Measurements from ENCODE around the gene SLC35F3. TPM values are rescaled to one million over a fixed set of nuclear protein-coding genes. Genes with fewer than 3 reads are reported as not detected.
A peak's percentile ranks its signal among the peaks of the same experiment; 100 is the strongest.
"Not testable (repeated sequence)": the region's sequence is repeated elsewhere in the genome, so short reads cannot be mapped to it uniquely, and the experiment has no call there.

Gene SLC35F3
- total and polyA plus RNA-seq, 9 donors = 0.21 to 0.64 (median 0.31) TPM

GRCh38 chr1:234348964-234349363 is 444.5 kb downstream of the SLC35F3 start:
- no peaks in the 10 kb centered on the region for H3K9me3 ChIP-seq (replicated peaks; ENCODE audit: control insufficient read depth, low read depth, low read length)
- no peaks in the 10 kb centered on the region for H3K27me3 ChIP-seq (ENCODE audit: control insufficient read depth, insufficient read depth, low read length)
- no peak for DNase-seq
- H3K4me1 ChIP-seq (ENCODE audit: control insufficient read depth, insufficient read depth, low read length) = no peaks in the 10 kb centered on the region
- H3K27ac ChIP-seq (ENCODE audit: low read length) = no peak overlapping the region
- WGBS (ENCODE audit: insufficient coverage) = 31% methylated on average over 3 of the region's 4 CpGs
- no peaks in the 10 kb centered on the region for H3K36me3 ChIP-seq (ENCODE audit: control insufficient read depth, insufficient read depth, low read length)
- H3K4me3 ChIP-seq (ENCODE audit: low read length) = no peak overlapping the region

GRCh38 chr1:234355782-234356510 is 451.5 kb downstream of the SLC35F3 start:
- peaks cover 3% of the 10 kb centered on the region for H3K27me3 ChIP-seq (ENCODE audit: control insufficient read depth, insufficient read depth, low read length)
- no CpG with 5 or more reads among the region's 3 CpGs for WGBS (ENCODE audit: insufficient coverage)

DNA sequence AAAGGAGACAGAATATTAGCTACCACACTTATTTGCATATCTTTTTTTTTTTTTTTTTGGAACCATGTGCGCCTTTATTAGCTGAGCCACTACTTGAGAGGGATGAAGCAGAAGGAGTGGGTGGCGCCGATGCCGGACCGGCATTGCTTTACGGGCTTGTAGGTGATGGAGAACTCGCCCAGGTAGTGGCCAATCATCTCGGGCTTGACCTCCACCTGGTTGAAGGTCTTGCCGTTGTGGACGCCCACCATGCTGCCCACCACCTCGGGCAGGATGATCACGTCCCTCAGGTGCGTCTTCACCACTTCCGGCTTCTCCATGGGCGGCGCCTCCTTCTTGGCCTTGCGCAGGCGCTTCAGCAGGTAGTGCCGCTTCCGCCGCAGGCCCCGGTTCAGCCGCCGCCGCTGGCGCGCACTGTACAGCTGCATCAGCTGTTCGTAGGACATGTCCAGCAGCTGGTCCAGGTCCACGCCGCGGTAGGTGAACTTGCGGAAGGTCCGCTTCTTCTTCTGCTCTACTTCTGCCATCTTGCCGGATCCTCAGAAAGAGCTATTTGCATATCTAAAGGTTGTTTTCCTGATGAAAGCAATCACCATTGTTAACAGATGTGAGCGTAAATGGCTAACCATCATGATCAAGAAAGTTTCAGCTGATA is 452.3 kb downstream of the SLC35F3 start:
- not testable (repeated sequence) for DNase-seq; H3K27me3 ChIP-seq (ENCODE audit: control insufficient read depth, insufficient read depth, low read length); H3K9me3 ChIP-seq (replicated peaks; ENCODE audit: control insufficient read depth, low read depth, low read length); H3K27ac ChIP-seq (ENCODE audit: low read length); H3K36me3 ChIP-seq (ENCODE audit: control insufficient read depth, insufficient read depth, low read length); H3K4me1 ChIP-seq (ENCODE audit: control insufficient read depth, insufficient read depth, low read length)
- peak overlapping the region; percentile 8 for H3K4me3 ChIP-seq (ENCODE audit: low read length)
- 48% methylated on average over 30 of the region's 35 CpGs for WGBS (ENCODE audit: insufficient coverage)

More at GRCh38 chr1:234355782-234356510, 451.5 kb downstream of the SLC35F3 start:
- no peak overlapping the region for H3K27ac ChIP-seq (ENCODE audit: low read length)
- no peak for DNase-seq
- H3K36me3 ChIP-seq (ENCODE audit: control insufficient read depth, insufficient read depth, low read length) = no peaks in the 10 kb centered on the region
- no peaks in the 10 kb centered on the region for H3K4me1 ChIP-seq (ENCODE audit: control insufficient read depth, insufficient read depth, low read length)
- no peaks in the 10 kb centered on the region for H3K9me3 ChIP-seq (replicated peaks; ENCODE audit: control insufficient read depth, low read depth, low read length)
- H3K4me3 ChIP-seq (ENCODE audit: low read length) = no peak overlapping the region

DNA sequence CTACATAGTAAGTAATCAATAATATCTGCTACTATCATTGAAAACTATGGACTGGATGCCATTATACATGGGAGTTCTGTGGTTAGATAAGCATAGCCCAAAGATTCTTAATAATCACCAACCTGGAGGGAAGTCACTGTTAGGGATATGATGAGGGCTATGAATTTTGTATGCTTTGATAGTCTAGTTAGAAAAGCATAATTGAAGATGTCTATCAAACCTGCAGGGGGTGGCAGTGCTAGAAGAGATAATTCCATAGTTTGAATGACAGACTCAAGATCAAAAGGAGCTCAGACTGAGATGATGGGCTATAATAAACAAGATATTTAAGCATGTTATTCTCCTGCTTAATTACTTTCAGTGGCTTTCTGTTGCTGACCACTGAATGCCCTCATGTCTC is 453.4 kb downstream of the SLC35F3 start:
- Histone ChIP-seq H3K4me1 (ENCODE audit: control insufficient read depth, insufficient read depth, low read length) (no peaks in the 10 kb centered on the region), H3K9me3 (replicated peaks; ENCODE audit: control insufficient read depth, low read depth, low read length) (no peaks in the 10 kb centered on the region), H3K4me3 (ENCODE audit: low read length) (no peak overlapping the region), H3K27me3 (ENCODE audit: control insufficient read depth, insufficient read depth, low read length) (peaks cover 3% of the 10 kb centered on the region), H3K27ac (ENCODE audit: low read length) (no peak overlapping the region), H3K36me3 (ENCODE audit: control insufficient read depth, insufficient read depth, low read length) (no peaks in the 10 kb centered on the region)
- DNase-seq = no peak

DNA sequence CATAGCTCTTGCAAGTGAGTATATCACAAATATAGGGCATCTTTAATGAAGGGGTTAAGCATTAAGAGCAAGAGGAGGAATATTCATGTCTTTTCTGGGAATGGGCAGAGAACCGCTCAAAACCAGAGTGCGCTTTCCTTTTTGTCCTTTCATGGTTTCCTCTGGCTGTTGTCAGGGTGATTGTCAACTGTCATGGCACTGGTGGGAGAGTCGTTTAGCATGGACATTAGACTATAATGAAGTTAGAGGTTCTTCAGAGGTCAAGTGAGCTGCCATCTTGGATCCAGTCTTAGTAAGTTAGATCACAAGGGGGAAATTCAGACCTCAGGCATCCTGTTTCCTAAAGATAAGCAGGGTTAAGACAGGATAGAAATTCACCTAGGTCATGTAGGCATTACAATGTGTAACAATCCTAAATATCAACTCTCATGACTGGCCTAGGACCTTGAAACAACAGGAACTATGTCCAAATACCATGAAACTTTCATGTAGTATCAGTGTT is 456.7 kb downstream of the SLC35F3 start:
- no peaks in the 10 kb centered on the region for H3K9me3 ChIP-seq (replicated peaks; ENCODE audit: control insufficient read depth, low read depth, low read length)
- no peak for DNase-seq
- no peak overlapping the region for H3K4me3 ChIP-seq (ENCODE audit: low read length)
- no peak overlapping the region for H3K27ac ChIP-seq (ENCODE audit: low read length)
- H3K4me1 ChIP-seq (ENCODE audit: control insufficient read depth, insufficient read depth, low read length) = no peaks in the 10 kb centered on the region
- no peaks in the 10 kb centered on the region for H3K36me3 ChIP-seq (ENCODE audit: control insufficient read depth, insufficient read depth, low read length)
- WGBS (ENCODE audit: insufficient coverage) = 78% methylated on average over 3 of the region's 3 CpGs
- peaks cover 6% of the 10 kb centered on the region for H3K27me3 ChIP-seq (ENCODE audit: control insufficient read depth, insufficient read depth, low read length)

DNA sequence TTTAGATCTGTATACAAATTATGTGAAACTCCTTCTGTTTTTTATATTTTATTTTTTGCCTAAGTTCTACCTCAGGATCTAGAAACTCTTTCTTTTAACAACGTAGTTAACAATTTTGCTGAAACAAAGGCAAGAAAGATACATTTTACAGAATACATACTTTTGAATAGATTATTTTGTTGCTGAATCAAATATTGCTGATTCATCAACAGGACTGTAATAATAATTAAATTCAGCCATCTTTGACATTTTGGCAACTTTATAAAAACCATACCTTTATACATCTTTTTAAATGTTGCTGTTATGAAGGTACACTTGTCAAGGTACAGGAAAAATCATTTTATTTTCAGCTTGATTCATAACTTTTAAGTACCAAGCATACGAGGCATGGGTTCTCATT is 458.1 kb downstream of the SLC35F3 start:
- H3K9me3 ChIP-seq (replicated peaks; ENCODE audit: control insufficient read depth, low read depth, low read length) = no peaks in the 10 kb centered on the region
- H3K27ac ChIP-seq (ENCODE audit: low read length) = no peak overlapping the region
- WGBS (ENCODE audit: insufficient coverage) = no CpG with 5 or more reads among the region's 2 CpGs
- H3K4me3 ChIP-seq (ENCODE audit: low read length) = no peak overlapping the region
- H3K4me1 ChIP-seq (ENCODE audit: control insufficient read depth, insufficient read depth, low read length) = no peaks in the 10 kb centered on the region
- no peaks in the 10 kb centered on the region for H3K36me3 ChIP-seq (ENCODE audit: control insufficient read depth, insufficient read depth, low read length)
- peaks cover 3% of the 10 kb centered on the region for H3K27me3 ChIP-seq (ENCODE audit: control insufficient read depth, insufficient read depth, low read length)
- DNase-seq = no peak

GRCh38 chr1:234368320-234369032 is 464.0 kb downstream of the SLC35F3 start:
- H3K4me3 ChIP-seq (ENCODE audit: low read length) = no peak overlapping the region
- no peak for DNase-seq
- H3K27me3 ChIP-seq (ENCODE audit: control insufficient read depth, insufficient read depth, low read length) = peaks cover 5% of the 10 kb centered on the region
- WGBS (ENCODE audit: insufficient coverage) = 69% methylated on average over 5 of the region's 12 CpGs
- H3K9me3 ChIP-seq (replicated peaks; ENCODE audit: control insufficient read depth, low read depth, low read length) = no peaks in the 10 kb centered on the region
- no peak overlapping the region for H3K27ac ChIP-seq (ENCODE audit: low read length)
- H3K36me3 ChIP-seq (ENCODE audit: control insufficient read depth, insufficient read depth, low read length) = no peaks in the 10 kb centered on the region
- H3K4me1 ChIP-seq (ENCODE audit: control insufficient read depth, insufficient read depth, low read length) = no peaks in the 10 kb centered on the region

DNA sequence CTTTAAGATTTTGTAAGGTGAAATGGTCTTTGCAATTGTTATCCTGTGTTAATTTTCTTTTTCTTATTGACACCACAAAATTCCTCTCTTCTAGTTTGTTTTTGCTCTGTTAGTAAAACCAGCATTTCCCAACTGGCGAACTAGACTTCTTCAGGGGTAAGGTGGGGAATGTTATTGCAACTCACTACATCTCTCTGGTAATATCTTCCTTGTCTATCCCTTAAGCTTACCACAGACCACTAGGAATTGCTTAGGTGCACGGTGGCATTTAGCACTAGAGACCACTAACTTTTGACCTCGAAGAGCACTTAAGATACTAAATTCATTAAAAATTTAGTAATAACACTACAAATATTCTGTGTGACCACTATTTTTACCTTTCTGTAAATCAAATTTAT is 464.6 kb downstream of the SLC35F3 start:
- DNase-seq = no peak
- Histone ChIP-seq H3K9me3 (replicated peaks; ENCODE audit: control insufficient read depth, low read depth, low read length) (no peaks in the 10 kb centered on the region), H3K4me1 (ENCODE audit: control insufficient read depth, insufficient read depth, low read length) (no peaks in the 10 kb centered on the region), H3K27me3 (ENCODE audit: control insufficient read depth, insufficient read depth, low read length) (peaks cover 5% of the 10 kb centered on the region), H3K4me3 (ENCODE audit: low read length) (no peak overlapping the region), H3K36me3 (ENCODE audit: control insufficient read depth, insufficient read depth, low read length) (no peaks in the 10 kb centered on the region), H3K27ac (ENCODE audit: low read length) (no peak overlapping the region)
- WGBS (ENCODE audit: insufficient coverage) = no CpG with 5 or more reads among the region's 3 CpGs

DNA sequence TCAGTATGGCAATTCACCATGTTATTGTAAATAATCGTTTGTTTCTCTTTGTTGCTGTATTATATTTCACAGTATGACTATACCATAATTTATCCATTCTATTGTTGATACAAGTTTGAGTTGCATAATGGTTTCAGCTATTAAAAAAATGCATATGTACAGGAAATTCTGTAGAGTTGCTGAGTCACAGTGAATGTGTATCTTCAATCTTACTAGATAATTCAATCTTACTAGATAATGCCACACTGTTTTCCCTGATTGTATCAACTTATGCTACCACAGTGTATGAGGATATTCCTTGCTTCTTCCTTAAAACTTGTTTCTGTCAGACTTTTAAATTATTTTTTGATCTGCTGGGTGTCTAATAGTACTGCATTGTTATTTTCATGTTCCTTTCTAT is 465.3 kb downstream of the SLC35F3 start:
- H3K27ac ChIP-seq (ENCODE audit: low read length) = no peak overlapping the region
- no peak overlapping the region for H3K4me3 ChIP-seq (ENCODE audit: low read length)
- no peak for DNase-seq
- WGBS (ENCODE audit: insufficient coverage) = no CpG with 5 or more reads among the region's 1 CpG
- no peaks in the 10 kb centered on the region for H3K9me3 ChIP-seq (replicated peaks; ENCODE audit: control insufficient read depth, low read depth, low read length)
- H3K27me3 ChIP-seq (ENCODE audit: control insufficient read depth, insufficient read depth, low read length) = peaks cover 5% of the 10 kb centered on the region
- peaks cover 6% of the 10 kb centered on the region for H3K4me1 ChIP-seq (ENCODE audit: control insufficient read depth, insufficient read depth, low read length)
- H3K36me3 ChIP-seq (ENCODE audit: control insufficient read depth, insufficient read depth, low read length) = no peaks in the 10 kb centered on the region

DNA sequence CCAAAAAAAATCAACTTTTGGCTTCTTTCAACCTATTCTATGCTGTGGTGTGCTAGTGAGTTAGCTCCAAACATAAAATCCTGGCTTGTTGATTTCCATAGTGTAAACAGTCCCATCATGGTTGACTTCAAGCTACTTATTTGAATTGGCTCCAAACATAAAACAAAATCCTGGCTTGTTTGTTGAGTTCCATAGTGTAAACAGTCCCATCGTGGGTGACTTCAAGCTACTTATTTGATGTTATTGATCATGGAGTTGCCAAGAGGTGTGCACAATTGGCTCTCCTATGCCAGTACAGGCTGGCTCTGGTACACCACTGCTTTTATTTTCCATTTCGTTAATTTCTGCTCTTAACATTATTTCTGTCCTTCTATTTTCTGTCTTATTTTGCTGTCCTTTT is 466.9 kb downstream of the SLC35F3 start:
- no peak for DNase-seq
- H3K27ac ChIP-seq (ENCODE audit: low read length) = no peak overlapping the region
- 100% methylated on average over 1 of the region's 2 CpGs for WGBS (ENCODE audit: insufficient coverage)

More for the DNA sequence above, 466.9 kb downstream of the SLC35F3 start:
- Histone ChIP-seq H3K27me3 (ENCODE audit: control insufficient read depth, insufficient read depth, low read length) (peaks cover 2% of the 10 kb centered on the region), H3K4me3 (ENCODE audit: low read length) (no peak overlapping the region), H3K9me3 (replicated peaks; ENCODE audit: control insufficient read depth, low read depth, low read length) (no peaks in the 10 kb centered on the region), H3K36me3 (ENCODE audit: control insufficient read depth, insufficient read depth, low read length) (peaks cover 7% of the 10 kb centered on the region), H3K4me1 (ENCODE audit: control insufficient read depth, insufficient read depth, low read length) (peaks cover 6% of the 10 kb centered on the region)

Data from muscle of leg (tissue), 11 donors.